H1 (cell line): ENCODE results near the gene ZNF175. TPM values are rescaled to one million over a fixed set of nuclear protein-coding genes. Genes with fewer than 3 reads are reported as not detected.

ENCODE experiments used
- CHD7 ChIP-seq: fragments of 300-600 bp; sonication (generic); IDR thresholded peaks from 2 replicates; pipeline ENCODE4 v1.7.1; 2012; ENCODE audit warnings: low read length, moderate library complexity, mild to moderate bottlenecking, inconsistent platforms; ENCODE audit not compliant: insufficient replicate concordance
- MAX ChIP-seq: IDR thresholded peaks from 2 replicates; pipeline ENCODE4 v1.6.1; 2012; ENCODE audit warnings: inconsistent platforms
- SIN3A ChIP-seq, 2 experiments: IDR thresholded peaks in 1 of 2; conservative IDR thresholded peaks in 1 of 2; 2 replicates each; pipeline ENCODE4 v1.6.1; 2011 to 2012; ENCODE audit warnings: low read length in 2 of 2, improper control_type of control experiment in 1 of 2, low read depth in 1 of 2, mild to moderate bottlenecking in 1 of 2
- ZNF274 ChIP-seq: IDR thresholded peaks from 2 replicates; pipeline ENCODE4 v1.7.0; 2012; ENCODE audit warnings: low read length, borderline replicate concordance; ENCODE audit errors: extremely low read depth
- polyA plus RNA-seq, 7 experiments: library from polyadenylated mRNA; depleted of rRNA in 3 of 7; stranded (reverse) in 5 of 7; unstranded in 2 of 7; fragments of >200 nt in 5 of 7; fragments of 200-250 nt in 2 of 7; gene quantifications; 1 replicate in 5 of 7; 2 replicates in 1 of 7; 4 replicates in 1 of 7; pipeline versions ENCODE4 v1.2.1 to v1.2.3, GENCODE V29; 2011 to 2013; ENCODE audit warnings: missing spikeins in 2 of 7, mixed read lengths in 2 of 7
- total RNA-seq: library from RNA; stranded (reverse); fragmentation: NEBNext Ultra II Directional; extraction: Animal tissue kit (Norgen Biotek cat#: 25700); gene quantifications from 2 replicates; pipeline ENCODE4 v1.2.1, GENCODE V29; 2021

ZNF175 gene
- total and polyA plus RNA-seq, 2 of the 8 experiments (the other 6 are each of a cell fraction or from before 2014, with no cell fraction given) = 1.7 to 11.1 TPM

- TF ChIP-seq CHD7 (no peak), ZNF274 (no peak), SIN3A (conservative IDR thresholded peaks at IDR 0.05 in 1 of 2, IDR thresholded peaks at IDR 0.05 in 1 of 2; ENCODE audit: low read depth in 1 of 2, low read length in 2 of 2) (peak; percentile 84 to 96; a peak in 3 of 4 replicates), MAX (peak; percentile 53; the same call in 1 of the 2 replicates)
Observed at GRCh38 chr19:51552996-51553725, 17.9 kb upstream of the ZNF175 start (continued).
